SU-DHL-6 (cell line): ENCODE measurements around the gene GALR3.

ENCODE experiments used
- H2AFZ ChIP-seq: fragments of 200-600 bp; sonication (generic); 2 replicates; pipeline ENCODE4 v1.6.1; 2014; ENCODE audit warnings: low read depth, mild to moderate bottlenecking, moderate library complexity, mixed read lengths, antibody characterized with exemption, low read length; ENCODE audit not compliant: severe bottlenecking
- H3F3A ChIP-seq: fragments of 200-600 bp; shearing (Covaris generic); 2 replicates; pipeline ENCODE4 v1.6.0; 2016; ENCODE audit warnings: antibody characterized with exemption, mild to moderate bottlenecking; ENCODE audit not compliant: insufficient read depth
- H3K27ac ChIP-seq: fragments of 200-600 bp; sonication (generic); 2 replicates; pipeline ENCODE4 v1.5.1; 2016; ENCODE audit warnings: low read depth, mild to moderate bottlenecking, low read length, moderate library complexity, mixed read lengths
- H3K27me3 ChIP-seq: fragments of 200-600 bp; sonication (generic), shearing (Covaris generic); 2 replicates; pipeline ENCODE4 v1.6.0; 2014; ENCODE audit warnings: mild to moderate bottlenecking, low read length
- H3K36me3 ChIP-seq: fragments of 200-600 bp; sonication (generic); 2 replicates; pipeline ENCODE4 v1.6.1; 2014; ENCODE audit warnings: mild to moderate bottlenecking, low read length, mixed read lengths
- H3K4me2 ChIP-seq: fragments of 300-600, 200-600 bp; shearing (Covaris generic), sonication (generic); 2 replicates; pipeline ENCODE4 v1.6.0; 2014; ENCODE audit warnings: low read length, low read depth, mild to moderate bottlenecking; ENCODE audit not compliant: poor library complexity, severe bottlenecking
- H3K4me3 ChIP-seq: fragments of 200-600 bp; sonication (generic); 2 replicates; pipeline ENCODE4 v1.5.1; 2014; ENCODE audit warnings: antibody characterized with exemption, low read length, mild to moderate bottlenecking, mixed read lengths; ENCODE audit not compliant: insufficient read depth, poor library complexity, severe bottlenecking
- H3K79me2 ChIP-seq: fragments of 200-600 bp; sonication (generic); 2 replicates; pipeline ENCODE4 v1.6.1; 2014; ENCODE audit warnings: mild to moderate bottlenecking, low read length, moderate library complexity; ENCODE audit not compliant: insufficient read depth
- H3K9ac ChIP-seq: fragments of 200-600 bp; sonication (generic); 2 replicates; pipeline ENCODE4 v1.7.0; 2014; ENCODE audit warnings: mild to moderate bottlenecking, low read length
- H3K9me2 ChIP-seq: fragments of 200-600 bp; sonication (generic); replicated peaks from 2 replicates; pipeline ENCODE4 v1.6.1; 2014; ENCODE audit warnings: low read length; ENCODE audit not compliant: insufficient read depth
- H3K9me3 ChIP-seq: fragments of 200-600 bp; sonication (generic); 2 replicates; pipeline ENCODE4 v1.6.1; 2014; ENCODE audit warnings: low read length, mixed read lengths; ENCODE audit not compliant: insufficient read depth
- H4K20me1 ChIP-seq: fragments of 200-600 bp; sonication (generic); 2 replicates; pipeline ENCODE4 v1.6.1; 2014; ENCODE audit warnings: low read depth, mild to moderate bottlenecking, antibody characterized with exemption, low read length, moderate library complexity, mixed read lengths
- EZH2phosphoT487 ChIP-seq: fragments of 200-600 bp; sonication (generic), shearing (Covaris generic); conservative IDR thresholded peaks from 2 replicates; pipeline ENCODE4 v1.6.1; 2018; ENCODE audit warnings: mild to moderate bottlenecking, antibody characterized with exemption, low read length, moderate library complexity, mixed read lengths
- TF ChIP-seq, protein P1 (sequence below): fragments of 200-600 bp; sonication (generic); IDR thresholded peaks from one replicate; pipeline ENCODE4 v1.5.1; 2017; ENCODE audit warnings: antibody characterized with exemption, mild to moderate bottlenecking, low read length, moderate library complexity; ENCODE audit not compliant: insufficient read depth, poor library complexity, severe bottlenecking

The GALR3 gene

DNA sequence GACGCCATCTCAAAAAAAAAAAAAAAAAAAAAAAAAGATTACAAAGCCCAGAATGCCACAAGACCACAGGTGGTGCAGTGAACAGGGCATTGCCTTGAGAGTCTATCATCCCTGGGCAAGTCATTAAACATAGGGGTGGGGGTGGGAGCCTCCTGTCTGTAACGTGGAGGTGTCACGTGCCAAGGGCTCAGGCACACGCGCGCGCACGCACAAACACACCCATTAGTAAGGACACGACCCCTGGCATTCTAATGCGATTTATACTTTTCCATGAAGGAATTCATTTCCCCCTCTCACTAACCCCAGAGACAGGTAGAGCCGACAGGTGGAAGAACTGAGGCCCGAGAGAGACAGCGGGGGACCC lies 21.3 kb upstream of the GALR3 start:
- H3K27me3 ChIP-seq = 0 out of 2 replicates have a peak, but pooled peaks cover 3% of the 10 kb centered on the region
- no peaks in the 10 kb centered on the region for H3K9me2 ChIP-seq
- no peaks in the 10 kb centered on the region for H4K20me1 ChIP-seq
- peaks cover 4% of the 10 kb centered on the region; the same call in 1 of the 2 replicates for H3F3A ChIP-seq
- no peak overlapping the region for H3K4me3 ChIP-seq
- no peaks in the 10 kb centered on the region for H3K9me3 ChIP-seq
- TF ChIP-seq, protein P1, sequence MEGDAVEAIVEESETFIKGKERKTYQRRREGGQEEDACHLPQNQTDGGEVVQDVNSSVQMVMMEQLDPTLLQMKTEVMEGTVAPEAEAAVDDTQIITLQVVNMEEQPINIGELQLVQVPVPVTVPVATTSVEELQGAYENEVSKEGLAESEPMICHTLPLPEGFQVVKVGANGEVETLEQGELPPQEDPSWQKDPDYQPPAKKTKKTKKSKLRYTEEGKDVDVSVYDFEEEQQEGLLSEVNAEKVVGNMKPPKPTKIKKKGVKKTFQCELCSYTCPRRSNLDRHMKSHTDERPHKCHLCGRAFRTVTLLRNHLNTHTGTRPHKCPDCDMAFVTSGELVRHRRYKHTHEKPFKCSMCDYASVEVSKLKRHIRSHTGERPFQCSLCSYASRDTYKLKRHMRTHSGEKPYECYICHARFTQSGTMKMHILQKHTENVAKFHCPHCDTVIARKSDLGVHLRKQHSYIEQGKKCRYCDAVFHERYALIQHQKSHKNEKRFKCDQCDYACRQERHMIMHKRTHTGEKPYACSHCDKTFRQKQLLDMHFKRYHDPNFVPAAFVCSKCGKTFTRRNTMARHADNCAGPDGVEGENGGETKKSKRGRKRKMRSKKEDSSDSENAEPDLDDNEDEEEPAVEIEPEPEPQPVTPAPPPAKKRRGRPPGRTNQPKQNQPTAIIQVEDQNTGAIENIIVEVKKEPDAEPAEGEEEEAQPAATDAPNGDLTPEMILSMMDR = no peak
- no peak for TF ChIP-seq EZH2phosphoT487
- no peaks in the 10 kb centered on the region for H3K36me3 ChIP-seq
- H3K79me2 ChIP-seq = no peaks in the 10 kb centered on the region
- no peak overlapping the region for H3K9ac ChIP-seq
- H3K27ac ChIP-seq = no peak overlapping the region
- H2AFZ ChIP-seq = no peak overlapping the region
- no peak overlapping the region for H3K4me2 ChIP-seq

DNA sequence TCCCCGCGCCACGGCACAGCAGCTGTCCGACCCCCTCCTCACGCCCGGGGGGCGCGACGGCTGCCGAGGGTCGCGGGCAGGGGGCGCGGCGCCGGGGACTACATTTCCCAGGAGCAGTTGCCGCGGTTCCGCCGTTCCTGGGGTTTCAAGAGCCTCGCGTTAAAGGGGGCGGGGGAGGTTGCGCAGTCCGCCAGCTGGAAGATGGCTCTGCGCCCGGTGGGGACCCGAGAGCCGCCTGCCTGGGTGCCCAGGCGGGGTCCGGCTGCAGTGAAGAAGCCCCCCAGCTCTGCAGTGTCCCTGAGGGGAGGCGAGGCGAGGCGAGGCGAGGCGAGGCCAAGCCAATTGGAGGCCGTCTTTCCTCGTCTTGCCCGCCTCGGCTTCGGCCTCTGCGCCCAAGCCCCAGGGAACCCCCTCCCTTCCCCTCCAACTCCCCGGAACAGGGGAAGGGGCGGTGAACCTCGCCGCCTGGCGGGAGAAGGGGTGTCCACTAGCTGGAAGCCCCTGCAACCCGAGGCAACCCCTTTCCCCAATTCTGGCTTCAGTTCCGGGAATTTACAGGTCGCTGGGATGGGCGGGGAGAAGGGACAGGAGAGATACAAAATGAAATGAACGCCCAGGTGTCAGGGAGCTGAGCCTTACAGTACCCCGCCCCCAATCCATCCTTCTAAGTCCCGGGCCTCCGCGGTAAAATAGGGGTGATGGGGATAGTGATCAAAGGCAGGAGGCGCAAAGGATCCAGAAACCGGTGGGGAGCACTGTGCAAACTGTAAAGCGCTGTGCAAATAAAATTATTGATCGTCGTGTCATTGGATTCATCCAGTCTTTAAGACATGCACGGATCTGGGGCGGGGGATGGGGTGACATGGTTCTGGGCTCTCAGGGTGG lies 20.6 kb upstream of the GALR3 start:
- Histone ChIP-seq H3K9me2 (no peaks in the 10 kb centered on the region), H3K4me2 (no peak overlapping the region), H3K9me3 (no peaks in the 10 kb centered on the region), H3K4me3 (no peak overlapping the region), H2AFZ (no peak overlapping the region), H3K79me2 (no peaks in the 10 kb centered on the region), H3K36me3 (no peaks in the 10 kb centered on the region), H4K20me1 (no peaks in the 10 kb centered on the region), H3F3A (peaks cover 4% of the 10 kb centered on the region; the same call in 1 of the 2 replicates), H3K27me3 (0 out of 2 replicates have a peak, but pooled peaks cover 3% of the 10 kb centered on the region), H3K9ac (no peak overlapping the region), H3K27ac (no peak overlapping the region)
- TF ChIP-seq, protein P1 = no peak
- no peak for TF ChIP-seq EZH2phosphoT487

DNA sequence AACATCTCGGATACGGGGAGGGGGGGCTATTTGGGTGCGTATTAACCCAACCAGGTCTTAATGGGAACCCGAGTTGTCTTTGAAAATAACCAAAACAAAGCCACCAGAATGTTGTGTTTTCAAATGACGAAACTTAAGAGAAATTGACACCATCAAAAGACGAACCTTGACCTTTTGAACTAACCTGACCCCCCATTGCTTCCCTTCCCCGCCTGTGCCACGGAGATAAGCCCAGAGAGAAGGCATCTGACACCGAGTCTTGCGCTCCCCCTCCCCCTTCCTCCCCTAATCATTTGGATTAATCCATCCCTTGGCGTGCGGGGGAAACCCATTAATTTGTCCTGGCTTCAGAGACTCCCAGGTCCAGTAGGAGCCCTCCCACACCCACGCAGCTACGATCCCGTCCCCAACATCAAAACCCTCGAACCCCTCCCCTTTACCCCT lies 20.0 kb upstream of the GALR3 start:
- H3K4me3 ChIP-seq = no peak overlapping the region

More for the DNA sequence above, 20.0 kb upstream of the GALR3 start:
- H3K9me3 ChIP-seq = no peaks in the 10 kb centered on the region
- no peaks in the 10 kb centered on the region for H4K20me1 ChIP-seq
- 0 out of 2 replicates have a peak, but pooled peaks cover 3% of the 10 kb centered on the region for H3K27me3 ChIP-seq
- H2AFZ ChIP-seq = no peak overlapping the region
- H3K27ac ChIP-seq = no peak overlapping the region
- H3K4me2 ChIP-seq = no peak overlapping the region
- no peaks in the 10 kb centered on the region for H3K79me2 ChIP-seq
- no peak overlapping the region for H3K9ac ChIP-seq
- no peaks in the 10 kb centered on the region for H3K9me2 ChIP-seq
- H3K36me3 ChIP-seq = no peaks in the 10 kb centered on the region
- H3F3A ChIP-seq = peaks cover 4% of the 10 kb centered on the region; the same call in 1 of the 2 replicates
- no peak for TF ChIP-seq EZH2phosphoT487
- TF ChIP-seq, protein P1 = no peak
